Activated naive CD8-positive, alpha-beta T cell treated with anti-CD3 and anti-CD28 coated beads, Interleukin-2, amount 50 U/mL, for 16 hours (primary cell): ENCODE data around the gene LYRM9.
"Not testable (repeated sequence)": the region's sequence is repeated elsewhere in the genome, so short reads cannot be mapped to it uniquely, and the experiment has no call there.

ENCODE experiments used
- DNase-seq: peaks from one replicate; pipeline ENCODE4 v3.0.0-alpha.2; 2020; ENCODE audit warnings: low read depth, low spot score

The LYRM9 gene

DNA sequence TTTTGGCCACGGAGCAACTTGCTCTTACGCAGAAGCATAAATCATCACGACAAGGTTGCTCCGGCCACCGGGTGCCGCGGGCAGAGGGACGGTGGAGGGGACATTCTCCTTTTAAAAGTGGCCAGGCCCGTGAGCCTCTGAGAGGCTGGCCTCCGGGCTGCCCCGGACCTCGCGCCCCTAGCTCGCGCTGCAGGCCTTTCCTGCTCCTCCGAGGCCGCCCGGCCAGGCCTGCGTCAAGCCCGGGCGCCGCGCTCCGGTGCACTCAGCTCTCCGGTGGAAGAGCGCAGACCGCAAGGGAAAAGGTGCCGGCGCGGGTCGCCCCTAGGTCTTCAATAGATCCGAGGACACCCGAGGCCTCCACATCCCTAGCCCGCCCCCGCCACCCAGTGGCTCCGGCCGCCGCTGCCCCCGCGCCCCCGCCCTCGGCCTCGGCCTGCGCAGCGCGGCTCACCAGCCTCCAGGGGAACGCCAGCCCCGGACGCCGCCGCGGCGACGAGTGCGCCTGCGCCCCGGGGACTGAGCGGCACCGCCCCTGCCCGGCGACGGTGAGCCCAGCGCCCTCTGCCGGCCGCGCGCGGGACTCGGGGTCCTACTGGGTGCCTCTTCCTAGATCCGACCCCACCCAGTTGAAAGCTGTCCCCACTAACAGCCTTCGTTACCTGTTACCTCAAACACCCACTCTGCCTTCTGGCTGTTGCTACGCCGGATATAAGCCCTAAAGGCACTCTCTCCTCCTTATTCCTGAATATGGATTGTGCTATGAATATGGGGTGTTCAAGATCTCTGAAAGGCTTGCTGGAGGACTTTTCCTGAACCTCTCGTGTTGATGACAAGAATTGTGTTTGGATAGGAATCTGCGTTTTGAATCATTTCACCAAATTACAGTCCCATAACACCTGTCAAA lies at the start of gene LYRM9:
Gene LYRM9, minus strand, starts transcription at position 500 of the 904 bp plus-strand sequence. CDS start 10,671 bp downstream, outside the sequence.
- DNase-seq, result peak; percentile 87

DNA sequence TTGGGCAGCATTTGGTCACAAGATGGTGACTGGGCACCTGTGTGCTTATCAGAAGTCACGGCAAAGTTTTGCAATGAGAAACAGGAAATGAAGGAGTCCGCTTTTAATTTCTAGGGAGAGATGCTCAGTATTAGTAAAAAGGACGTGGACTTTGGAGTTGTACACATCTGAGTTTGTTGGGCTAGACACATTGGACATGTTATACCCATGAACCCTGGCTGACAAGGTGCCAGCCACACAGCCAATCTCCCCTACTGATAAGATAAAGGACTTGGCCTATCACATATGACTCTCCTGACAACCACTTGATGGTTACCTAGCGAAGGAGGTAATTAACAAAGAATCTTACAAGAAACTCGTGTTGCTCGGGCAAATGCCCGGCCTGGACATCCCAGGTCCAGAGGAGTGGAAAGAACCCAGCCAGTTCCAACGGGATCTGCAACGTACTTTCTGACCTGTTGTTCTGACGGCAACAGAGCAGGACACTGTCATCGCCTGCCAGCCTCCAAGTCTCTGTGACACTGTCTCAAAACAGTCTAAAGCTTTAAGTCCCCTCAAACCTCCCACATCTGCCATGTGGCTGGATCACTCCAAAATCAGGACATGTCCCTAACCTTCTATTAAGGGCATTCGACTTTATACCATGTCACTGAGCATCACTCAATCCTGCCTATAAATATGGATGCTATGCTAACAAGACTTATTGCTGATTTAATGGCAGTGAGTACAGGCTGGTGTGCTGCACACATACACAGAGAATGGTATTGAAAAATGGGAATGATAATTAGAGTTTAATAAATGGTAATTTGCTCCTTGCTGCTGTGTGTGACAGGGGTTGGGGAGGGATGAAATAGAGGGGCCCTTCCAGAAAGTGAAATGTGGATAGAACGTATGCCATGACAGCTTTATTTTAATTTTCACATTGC lies 47.6 kb upstream of the LYRM9 start:
- no peak for DNase-seq

DNA sequence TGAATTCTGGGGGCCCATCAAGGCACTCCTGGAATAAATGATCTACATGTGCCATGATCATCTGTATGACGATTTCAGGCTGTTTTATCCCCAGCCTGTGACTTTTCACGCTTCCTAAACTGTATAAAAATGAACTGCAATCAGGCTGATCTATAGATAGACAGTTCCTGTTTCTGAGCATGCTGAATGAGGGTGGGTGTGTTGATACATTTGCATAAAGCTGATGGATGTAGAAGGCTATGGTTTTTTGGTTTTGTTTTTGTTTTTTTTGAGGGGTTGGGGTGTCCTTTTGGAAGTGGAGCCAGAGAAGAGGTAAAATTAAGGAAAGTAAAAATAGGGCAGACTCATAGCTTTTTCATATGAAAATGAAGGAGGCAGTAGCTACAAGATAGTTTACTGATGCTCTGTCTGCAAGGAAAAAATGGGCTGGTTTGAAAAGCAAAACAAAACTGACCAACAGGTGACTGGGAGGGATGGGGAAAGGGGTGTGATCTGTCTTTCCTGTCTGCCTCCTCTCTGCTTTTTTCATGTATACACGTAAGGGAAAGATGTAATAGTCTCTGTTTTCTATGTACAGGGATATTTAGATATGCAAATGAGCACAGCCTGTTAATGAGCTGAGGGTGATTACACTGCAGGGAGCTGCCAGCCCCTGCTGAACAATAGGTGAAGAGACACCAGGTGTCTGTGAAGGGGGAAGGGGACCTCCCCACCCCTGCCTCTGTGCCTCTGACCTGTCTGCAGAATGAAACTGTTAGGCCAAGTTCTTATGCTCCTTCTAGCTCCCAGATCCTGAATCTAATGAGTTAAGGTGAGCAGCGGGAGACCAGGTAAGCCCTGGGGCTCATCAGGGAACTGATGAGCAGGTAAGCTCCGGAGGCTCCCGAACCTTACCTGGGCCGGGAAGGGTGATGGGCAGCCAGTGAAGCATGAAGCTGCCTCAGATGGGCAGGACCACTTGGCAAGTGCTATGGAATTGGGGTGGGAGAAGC lies 46.6 kb upstream of the LYRM9 start:
- no peak for DNase-seq

DNA sequence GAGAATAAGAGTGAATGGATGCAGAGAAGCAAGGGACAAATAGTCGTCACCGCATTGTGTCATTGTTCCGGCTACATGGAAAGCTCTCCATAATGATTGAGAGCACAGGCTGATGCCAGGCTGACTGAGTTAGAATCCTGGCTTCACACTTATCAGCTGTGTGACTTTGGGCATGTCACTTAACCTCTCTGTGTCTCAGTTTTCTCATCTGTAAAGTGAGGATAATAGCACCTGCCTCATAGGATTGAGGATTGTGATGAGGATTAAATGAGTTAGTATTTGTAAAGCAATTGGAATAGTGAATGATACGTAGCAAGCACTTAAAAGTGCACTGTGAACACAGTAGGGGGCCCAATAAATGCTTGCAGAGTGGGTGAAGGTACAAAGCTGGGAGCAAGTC lies 45.7 kb upstream of the LYRM9 start:
- no peak for DNase-seq

DNA sequence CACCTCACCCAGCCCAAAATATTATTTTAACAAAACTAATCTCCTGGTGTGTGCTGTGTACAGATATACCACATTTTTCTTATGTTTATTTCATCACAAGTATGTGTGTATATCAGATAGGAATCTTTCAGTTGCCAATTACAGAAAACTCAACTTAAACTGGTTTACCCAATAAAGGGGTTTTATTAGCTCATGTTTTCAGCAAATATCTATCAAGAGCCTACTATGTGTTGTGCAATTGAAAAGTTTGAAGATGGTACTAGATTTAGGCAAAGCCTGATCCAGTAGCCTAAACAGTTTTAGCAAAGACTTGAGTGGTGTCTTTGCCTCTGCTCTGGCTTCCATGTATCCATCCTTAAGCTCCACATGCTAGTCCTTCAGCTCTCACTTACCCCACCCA lies 45.1 kb upstream of the LYRM9 start:
- DNase-seq, result no peak

DNA sequence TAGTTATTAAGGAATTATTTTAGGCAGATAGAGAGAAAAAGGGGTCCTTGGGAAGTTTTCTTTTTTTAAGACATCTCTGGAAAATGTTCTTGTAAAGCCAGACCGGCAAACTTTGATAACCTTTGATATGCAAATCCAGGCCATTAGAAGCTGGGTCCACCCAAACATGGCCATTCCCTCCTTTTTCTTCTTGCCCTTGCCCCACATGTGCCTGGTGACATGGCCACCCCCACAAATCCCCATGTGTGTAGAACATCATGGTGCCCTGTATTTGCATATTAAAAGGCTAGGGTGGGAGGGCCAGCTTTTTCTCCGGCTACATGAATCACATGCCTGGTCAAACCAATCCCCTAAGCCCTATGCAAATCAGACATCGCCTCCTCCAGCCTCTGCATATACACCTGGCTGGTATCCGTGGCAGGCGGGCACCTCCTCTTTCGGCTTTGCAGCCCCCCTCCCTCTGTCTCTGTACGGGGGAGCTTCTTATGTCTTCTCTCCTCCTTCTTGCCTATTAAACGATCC lies 43.9 kb upstream of the LYRM9 start:
- DNase-seq, result no peak

DNA sequence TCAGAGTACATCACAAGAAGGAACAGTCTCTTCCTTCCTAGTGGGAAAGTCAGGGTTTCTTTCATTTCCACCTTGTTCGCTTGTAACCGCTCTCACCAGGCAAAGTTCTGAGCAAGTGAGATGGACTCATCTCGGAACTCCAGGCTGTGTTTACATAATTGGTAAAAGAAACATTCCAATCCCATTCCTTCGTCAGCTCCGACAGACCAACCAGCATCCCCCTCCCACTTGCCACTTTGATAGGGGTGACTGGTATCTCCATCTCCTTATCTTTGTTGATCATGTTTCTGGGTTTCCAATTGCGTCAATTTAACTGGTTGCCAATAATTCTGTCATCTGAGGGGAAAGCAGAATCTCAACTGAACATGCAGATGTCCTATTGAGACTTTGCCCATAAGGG lies 36.8 kb upstream of the LYRM9 start:
- DNase-seq, result no peak

DNA sequence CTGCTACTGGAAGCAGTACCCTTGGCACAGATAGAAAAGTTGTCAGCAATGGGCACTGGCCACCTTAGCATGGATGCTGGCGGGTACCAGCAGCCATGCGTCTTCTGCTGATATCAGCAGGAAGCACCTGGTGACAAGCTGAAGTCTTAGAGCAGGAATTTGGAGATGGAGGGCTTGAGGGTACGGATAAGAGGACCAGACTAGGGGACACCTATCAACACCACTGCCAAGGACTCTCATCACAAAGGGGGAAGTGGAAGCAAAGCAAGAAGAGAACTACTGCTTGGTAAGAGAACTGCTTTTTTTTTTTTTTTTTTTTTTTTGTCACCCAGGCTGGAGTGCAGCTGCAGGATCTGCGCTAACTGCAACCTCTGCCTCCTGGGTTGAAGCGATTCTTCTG lies 35.4 kb upstream of the LYRM9 start:
- DNase-seq, result no peak

DNA sequence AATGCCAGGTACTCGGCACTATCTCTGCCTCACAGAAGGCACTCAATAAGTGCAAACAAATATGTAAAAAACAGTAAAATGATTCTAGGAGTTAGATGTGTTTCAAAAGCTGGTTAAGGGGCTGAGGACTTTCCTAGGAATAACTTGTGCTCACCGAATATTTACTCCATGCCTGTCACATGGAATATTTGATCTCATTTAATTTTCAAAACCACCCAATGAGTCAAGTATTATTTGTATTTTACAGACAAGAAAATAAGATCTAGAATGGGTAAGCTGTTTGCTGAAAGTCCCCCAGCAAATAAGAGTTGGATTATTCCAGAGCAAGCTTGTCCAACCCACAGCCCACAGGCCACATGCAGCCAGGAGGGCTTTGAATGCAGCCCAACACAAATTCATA lies 34.6 kb upstream of the LYRM9 start:
- no peak for DNase-seq

DNA sequence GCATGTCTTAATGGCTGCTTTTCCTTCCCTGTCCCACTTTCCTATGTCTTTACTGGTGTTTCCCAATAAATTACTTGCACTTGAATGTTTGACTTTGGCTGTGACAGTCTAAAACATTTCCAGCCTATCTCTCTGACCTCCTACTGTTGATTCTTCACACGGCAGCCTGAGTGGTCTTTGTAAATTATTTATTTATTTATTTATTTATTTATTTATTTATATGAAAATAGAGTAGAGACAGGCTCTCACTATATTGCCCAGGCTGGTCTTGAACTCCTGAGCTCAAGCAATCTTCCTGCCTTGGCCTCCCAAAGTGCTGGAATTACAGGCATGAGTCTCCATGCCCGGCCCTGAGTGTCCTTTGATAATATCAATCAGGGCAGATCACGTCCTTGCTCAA lies 28.4 kb upstream of the LYRM9 start:
- DNase-seq, result no peak

DNA sequence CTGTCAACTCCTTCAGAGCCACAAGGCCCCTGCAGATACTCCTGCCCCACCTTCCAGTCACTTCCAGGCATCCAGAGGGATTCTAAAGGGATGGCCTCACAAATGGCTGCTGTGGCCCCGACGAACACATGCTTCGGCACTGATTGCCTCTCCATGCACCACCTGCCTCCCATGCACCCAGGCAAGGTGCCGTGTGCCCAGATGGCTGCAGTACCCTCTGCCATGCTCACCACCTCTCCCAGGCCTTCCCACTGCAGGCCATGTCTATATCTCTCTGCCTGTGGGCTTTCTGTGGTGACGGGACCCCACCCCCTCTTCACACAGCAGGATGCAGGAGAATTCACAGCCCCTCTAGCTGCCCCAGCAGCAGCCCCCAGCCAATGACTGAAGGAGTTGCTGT lies 27.9 kb upstream of the LYRM9 start:
- no peak for DNase-seq

DNA sequence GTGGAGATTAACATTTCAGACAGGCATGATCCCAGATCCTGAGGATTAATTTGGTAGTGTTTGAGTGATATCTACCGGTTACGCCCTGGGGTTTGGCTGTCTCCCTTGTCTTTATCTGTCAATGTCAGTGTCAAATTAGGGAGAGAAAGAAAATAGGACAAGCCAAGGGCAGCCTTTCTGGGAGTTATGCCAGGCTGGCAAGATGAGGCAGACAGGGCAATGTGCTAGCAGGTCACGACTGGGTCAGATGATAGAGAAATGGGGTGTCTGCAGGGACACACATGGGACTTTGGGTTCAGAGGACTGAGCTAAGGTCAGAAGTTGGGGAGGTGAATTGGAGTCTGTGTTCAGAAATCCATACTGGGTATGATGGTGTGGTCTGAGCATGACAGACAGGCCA lies 27.4 kb upstream of the LYRM9 start:
- no peak for DNase-seq

DNA sequence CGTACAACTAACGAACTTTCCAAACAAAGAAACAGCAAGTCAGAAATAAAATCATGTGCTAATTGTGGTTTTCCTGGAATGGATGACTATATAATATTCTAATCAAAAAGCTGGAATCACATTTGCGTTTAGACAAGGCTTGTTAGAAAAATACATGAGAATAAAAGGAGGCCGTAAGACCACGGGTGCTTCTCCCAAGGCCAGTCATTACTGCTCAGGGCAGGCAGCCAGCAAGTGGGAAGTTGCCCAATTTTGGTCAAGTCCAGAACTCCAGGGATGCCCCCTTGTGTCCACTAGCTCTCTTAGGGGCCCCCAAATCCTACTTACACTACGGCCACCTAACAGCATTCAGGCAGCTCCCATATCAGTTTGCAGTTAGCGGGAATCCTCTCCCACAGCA lies 25.9 kb upstream of the LYRM9 start:
- no peak for DNase-seq

DNA sequence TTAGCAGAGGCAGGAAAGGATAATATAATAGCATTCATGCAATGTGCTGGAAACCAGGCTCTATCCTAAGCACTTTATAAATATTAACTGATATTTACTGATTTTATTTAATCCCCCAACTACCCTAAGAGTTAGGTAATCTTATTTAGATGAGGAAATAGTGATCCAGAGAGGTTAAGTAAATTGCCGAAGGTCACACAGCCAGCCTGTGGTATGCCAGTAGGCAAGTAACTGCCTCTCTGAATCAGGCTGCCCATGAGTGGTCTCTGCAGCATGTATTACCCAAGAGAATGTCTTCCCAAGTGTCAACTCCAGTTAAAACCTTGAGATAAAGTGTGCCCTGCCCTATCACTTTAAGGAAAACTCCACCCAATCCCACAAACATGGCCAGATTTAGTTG lies 25.3 kb upstream of the LYRM9 start:
- DNase-seq, result no peak

DNA sequence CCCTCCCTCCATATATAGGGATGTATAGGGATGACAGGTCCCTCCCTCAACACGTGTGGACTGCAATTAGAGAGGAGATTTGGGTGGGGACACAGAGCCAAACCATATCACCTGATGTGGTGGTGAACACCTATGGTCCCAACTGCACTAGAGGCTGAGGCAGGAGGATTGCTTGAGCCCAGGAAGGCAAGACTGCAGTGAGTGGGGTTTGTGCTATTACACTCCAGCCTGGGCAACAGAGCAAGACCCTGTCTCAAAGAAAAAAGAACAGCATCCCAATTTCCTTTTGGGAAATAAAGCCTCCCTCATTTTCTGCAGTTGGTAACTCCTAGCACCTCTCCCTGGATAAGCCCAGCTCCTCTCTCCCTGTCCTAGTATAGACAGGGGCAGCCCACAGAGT lies 23.8 kb upstream of the LYRM9 start:
- DNase-seq, result no peak

DNA sequence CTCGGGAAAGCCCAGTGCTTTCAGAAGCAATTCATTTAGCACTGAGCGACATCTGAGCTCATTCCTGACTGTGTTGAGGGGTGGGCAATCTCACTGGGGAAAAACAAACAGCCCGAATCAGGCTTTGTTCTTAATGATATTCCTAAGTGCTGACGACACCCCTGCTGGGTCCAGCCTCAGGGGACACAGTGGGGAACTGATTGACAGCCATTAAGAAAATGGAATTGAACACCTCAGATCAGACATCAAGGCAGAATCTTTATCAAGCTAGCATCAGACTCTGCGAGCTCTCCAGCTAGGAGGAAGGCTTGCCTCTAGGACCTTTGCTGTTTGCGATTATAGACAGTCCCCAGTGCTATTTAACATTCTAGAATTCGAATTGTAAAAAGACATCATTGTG lies 22.5 kb upstream of the LYRM9 start:
- no peak for DNase-seq

DNA sequence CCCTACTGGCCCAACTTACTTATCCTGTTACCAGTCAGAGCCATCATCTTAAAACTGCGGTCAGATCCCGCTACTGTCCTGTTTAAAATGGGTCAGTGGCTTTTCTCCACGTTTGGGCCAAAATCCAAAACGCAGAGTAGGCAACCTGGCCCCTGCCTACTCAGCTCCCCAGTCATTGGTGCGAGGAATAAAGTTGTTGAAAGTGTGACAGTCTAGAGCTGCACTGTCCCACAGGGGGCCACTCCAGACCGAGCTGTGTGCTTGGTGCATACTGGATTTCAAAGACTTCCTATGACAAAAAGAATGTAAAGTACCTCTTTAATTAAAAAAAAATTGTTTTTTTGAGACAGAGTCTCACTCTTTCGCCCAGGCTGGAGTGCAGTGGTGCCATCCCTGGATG lies 21.2 kb upstream of the LYRM9 start:
- DNase-seq, result no peak

DNA sequence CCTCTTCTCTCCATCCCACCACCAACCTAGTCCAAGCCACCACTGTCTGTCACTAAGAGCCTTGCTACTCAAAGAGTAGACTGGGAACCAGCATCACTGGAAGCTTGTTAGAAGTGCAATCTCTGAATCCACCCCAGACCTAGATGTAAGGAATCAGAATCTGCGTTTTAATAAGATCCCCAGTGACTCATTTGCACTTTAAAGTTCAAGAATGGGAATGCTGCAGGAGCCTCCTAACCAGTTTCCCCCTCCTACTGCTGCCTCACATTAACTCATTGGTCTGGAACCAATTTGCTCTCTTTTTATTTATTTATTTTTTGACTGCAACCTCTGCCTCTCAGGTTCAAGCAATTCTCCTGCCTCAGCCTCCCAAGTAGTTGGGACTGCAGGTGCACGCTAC lies 19.8 kb upstream of the LYRM9 start:
- DNase-seq, result no peak

DNA sequence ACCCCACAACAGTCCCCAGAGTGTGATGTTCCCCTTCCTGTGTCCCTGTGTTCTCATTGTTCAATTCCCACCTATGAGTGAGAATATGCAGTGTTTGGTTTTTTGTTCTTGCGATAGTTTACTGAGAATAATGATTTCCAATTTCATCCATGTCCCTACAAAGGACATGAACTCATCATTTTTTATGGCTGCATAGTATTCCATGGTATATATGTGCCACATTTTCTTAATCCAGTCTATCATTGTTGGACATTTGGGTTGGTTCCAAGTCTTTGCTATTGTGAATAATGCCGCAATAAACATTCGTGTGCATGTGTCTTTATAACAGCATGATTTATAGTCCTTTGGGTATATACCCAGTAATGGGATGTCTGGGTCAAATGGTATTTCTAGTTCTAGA lies 19.1 kb upstream of the LYRM9 start:
- DNase-seq, result not testable (repeated sequence)

DNA sequence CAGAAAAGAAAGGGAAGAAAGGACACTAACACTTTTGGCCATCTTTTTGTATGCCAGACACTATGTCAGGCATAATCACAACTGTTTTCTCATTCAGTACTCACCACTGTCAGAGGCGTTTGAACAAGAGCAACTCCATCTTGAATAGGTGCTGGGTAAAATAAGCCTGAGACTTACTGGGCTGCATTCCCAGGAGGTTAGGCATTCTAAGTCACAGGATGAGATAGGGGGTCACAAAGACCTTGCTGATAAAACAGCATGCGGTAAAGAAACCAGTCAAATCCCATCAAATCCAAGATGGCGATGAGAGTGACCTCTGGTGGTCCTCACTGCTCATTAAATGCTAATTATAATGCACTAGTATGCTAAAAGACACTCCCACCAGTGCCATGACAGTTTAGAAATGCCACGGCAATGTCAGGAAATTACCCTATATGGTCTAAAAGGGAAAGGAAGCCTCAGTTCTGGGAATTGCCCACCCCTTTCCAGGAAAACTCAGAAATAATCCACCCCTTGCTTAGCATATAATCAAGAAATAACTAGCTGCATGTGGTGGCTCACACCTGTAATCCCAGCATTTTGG lies 14.9 kb upstream of the LYRM9 start:
- DNase-seq, result no peak

DNA sequence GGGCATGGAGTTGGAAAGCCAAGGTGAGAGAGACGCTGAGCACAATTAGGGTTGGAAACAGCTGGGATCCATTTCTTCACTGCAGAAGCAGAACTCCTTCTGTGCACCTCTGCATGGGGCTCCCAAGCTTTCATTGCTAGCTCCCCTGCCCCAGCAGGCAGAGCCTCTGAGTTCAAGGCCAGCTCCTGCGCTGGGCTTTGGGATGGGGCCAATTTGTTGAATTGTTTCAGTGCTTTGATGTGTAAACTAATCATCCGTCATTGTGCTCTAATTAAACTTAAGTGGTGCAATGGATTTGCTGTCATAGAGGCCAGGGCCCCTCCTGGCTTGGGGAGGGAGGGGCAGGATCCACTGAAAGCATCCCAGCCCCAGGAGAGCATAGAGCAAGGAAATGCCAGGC lies 13.5 kb upstream of the LYRM9 start:
- no peak for DNase-seq
